Right lobe of liver (tissue), 6 donors: ENCODE data around the gene C8B. TPM values are rescaled to one million over a fixed set of nuclear protein-coding genes. Genes with fewer than 3 reads are reported as not detected.
A peak's percentile ranks its signal among the peaks of the same experiment; 100 is the strongest.

ENCODE experiments used
- ATAC-seq, 4 donors: fragments of 200-7000 bp; cut with Tn5 transposase; one replicate each; pipeline ENCODE4 v1.9.1; 2020; ENCODE audit warnings: mild to moderate bottlenecking in 4 of 4, moderate library complexity in 4 of 4
- DNase-seq, 3 donors: peaks; one replicate each; pipeline ENCODE4 v3.0.0-alpha.2; 2020
- H3K27ac ChIP-seq, 3 donors: fragments of 200-600 bp; one replicate each; pipeline ENCODE4 v1.8.0; 2022
- H3K27me3 ChIP-seq, 2 donors: fragments of 200-600 bp; one replicate each; pipeline ENCODE4 v1.8.0; 2022
- H3K36me3 ChIP-seq, 4 donors: fragments of 200-600 bp; sonication (generic) in 1 of 4; one replicate each; pipeline versions ENCODE4 v1.5.1 to v1.8.0; 2017 to 2022; ENCODE audit warnings: control low read depth in 1 of 4
- H3K4me1 ChIP-seq, 4 donors: fragments of 200-600 bp; sonication (generic) in 1 of 4; one replicate each; pipeline versions ENCODE4 v1.5.1 to v1.8.0; 2017 to 2022; ENCODE audit warnings: control low read depth in 1 of 4
- H3K4me3 ChIP-seq, 3 donors: fragments of 200-600 bp; one replicate each; pipeline ENCODE4 v1.8.0; 2022
- H3K9me3 ChIP-seq, 4 donors: fragments of 200-600 bp; sonication (generic) in 1 of 4; one replicate each; pipeline versions ENCODE4 v1.5.1 to v1.8.0; 2017 to 2022; ENCODE audit warnings: control low read depth in 1 of 4
- POLR2A ChIP-seq: fragments of 450-650 bp; IDR thresholded peaks from one replicate; pipeline ENCODE4 v1.6.1; 2017; ENCODE audit warnings: antibody characterized with exemption, mild to moderate bottlenecking
- WGBS: methylation state at CpG from one replicate; pipeline ENCODE4 v1.1.6; 2018; ENCODE audit warnings: low coverage, low lambda C conversion rate; ENCODE audit not compliant: insufficient coverage; ENCODE audit errors: missing lambda C conversion rate; 5-methylcytosine and 5-hydroxymethylcytosine counted together
- intact Hi-C, 2 donors: fragments of 100-400 bp; cut with DNase I; formaldehyde crosslinking; loops; one replicate each; pipeline versions ENCODE4 v1.11.2 to v1.14.1; 2022
- total RNA-seq, 6 experiments: library from RNA; depleted of rRNA in 2 of 6; stranded (reverse); fragments of >200 nt in 2 of 6; fragmentation: NEBNext Ultra II Directional in 3 of 6; extraction: Animal tissue kit (Norgen Biotek cat#: 25700) in 3 of 6; gene quantifications; one replicate each; pipeline versions ENCODE4 v1.1.0 to v1.2.4, GENCODE V29; 2016 to 2023
- TF ChIP-seq, protein P1 (sequence below), 4 donors: fragments of 200-600 bp in 3 of 4; fragments of 450-650 bp in 1 of 4; IDR thresholded peaks; one replicate each; pipeline versions ENCODE4 v1.5.1 to v1.8.0; 2016 to 2022; ENCODE audit warnings: antibody characterized with exemption in 4 of 4, mild to moderate bottlenecking in 2 of 4
- donor health status: DM: no; HTN: yes; CAD: no.
- donor health status: DM: no; HTN: no; CAD: no.
- donor health status: DM: no; HTN: no; CAD: no.
- donor health status: DM: no; HTN: yes; CAD: no.
- donor health status: DM: no; HTN: yes; CAD: no.

The C8B gene
- total RNA-seq, 6 experiments from 2014 or later = 289 to 573 (median 400) TPM

DNA sequence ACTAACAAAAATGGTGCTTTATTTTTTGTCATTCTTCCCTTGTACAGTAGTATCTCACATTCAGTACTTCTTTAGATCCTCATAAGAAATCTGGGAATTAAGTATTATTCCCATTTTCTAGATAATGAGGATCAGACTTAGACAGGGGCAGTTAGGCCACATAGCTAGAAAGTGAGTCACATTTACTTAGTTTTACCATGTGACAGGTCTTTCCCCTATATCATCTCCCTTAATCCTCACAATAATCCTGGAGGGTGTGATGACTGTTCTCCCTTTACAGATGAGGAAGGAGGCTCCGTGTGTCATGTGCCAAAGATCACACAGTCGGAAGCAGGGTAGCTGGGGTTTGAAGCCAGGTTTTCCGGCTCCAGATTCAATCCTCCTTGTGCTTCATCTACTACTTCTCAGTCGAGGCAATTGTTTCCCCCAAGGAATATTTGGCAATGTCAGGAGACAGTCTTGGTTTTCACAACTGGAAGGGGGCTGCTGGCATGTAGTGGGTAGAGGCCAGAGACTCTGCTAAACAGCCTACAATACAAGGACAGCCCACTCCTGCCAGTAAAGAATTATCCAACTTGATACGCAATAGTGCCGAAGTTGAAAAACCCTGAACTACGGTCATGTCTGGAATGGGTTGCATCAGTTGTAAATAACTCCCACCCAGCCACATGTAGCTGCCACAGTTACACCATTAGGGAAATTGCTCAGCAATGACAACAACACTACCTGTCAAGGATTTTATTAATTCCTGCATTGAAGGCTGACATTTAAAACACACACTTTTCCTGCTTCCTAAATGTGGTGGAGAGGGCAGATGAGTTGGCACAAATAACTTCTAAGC is 54.5 kb downstream of the C8B start:
- TF ChIP-seq, protein P1, sequence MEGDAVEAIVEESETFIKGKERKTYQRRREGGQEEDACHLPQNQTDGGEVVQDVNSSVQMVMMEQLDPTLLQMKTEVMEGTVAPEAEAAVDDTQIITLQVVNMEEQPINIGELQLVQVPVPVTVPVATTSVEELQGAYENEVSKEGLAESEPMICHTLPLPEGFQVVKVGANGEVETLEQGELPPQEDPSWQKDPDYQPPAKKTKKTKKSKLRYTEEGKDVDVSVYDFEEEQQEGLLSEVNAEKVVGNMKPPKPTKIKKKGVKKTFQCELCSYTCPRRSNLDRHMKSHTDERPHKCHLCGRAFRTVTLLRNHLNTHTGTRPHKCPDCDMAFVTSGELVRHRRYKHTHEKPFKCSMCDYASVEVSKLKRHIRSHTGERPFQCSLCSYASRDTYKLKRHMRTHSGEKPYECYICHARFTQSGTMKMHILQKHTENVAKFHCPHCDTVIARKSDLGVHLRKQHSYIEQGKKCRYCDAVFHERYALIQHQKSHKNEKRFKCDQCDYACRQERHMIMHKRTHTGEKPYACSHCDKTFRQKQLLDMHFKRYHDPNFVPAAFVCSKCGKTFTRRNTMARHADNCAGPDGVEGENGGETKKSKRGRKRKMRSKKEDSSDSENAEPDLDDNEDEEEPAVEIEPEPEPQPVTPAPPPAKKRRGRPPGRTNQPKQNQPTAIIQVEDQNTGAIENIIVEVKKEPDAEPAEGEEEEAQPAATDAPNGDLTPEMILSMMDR (IDR thresholded peaks at IDR 0.05) = no peak
- peak; percentile 75 for TF ChIP-seq POLR2A
- Histone ChIP-seq H3K4me1 (peaks cover 4 to 76% (median 39%) of the 10 kb centered on the region in 4 donors), H3K36me3 (no peaks in the 10 kb centered on the region), H3K4me3 (no peak overlapping the region), H3K9me3 (peaks cover 0 to 2% (median 0%) of the 10 kb centered on the region in 4 donors), H3K27ac (peak overlapping the region; percentile 81 to 97 (median 83)), H3K27me3 (no peaks in the 10 kb centered on the region)
- peak; percentile 44 to 64 (median 54) for ATAC-seq
- DNase-seq = peak in 1 of 3 donors; percentile 68
- intact Hi-C loops = loop anchor here in 1 of 2 donors (5.0 kb wide), 1 partner anchor 56 kb away; the partner anchor contains the start of gene C8B
- WGBS = 42% methylated on average over 6 of the region's 7 CpGs

GRCh38 chr1:56910441-56910985 is 55.3 kb downstream of the C8B start:
- ATAC-seq (peak; percentile 65 to 86 (median 74)), DNase-seq (peak; percentile 83 to 95 (median 92))
- peaks cover 0 to 2% (median 0%) of the 10 kb centered on the region in 4 donors for H3K9me3 ChIP-seq
- H3K4me1 ChIP-seq = peaks cover 4 to 76% (median 42%) of the 10 kb centered on the region in 4 donors
- WGBS = 7% methylated on average over 4 of the region's 4 CpGs
- TF ChIP-seq, protein P1 (IDR thresholded peaks at IDR 0.05) = no peak
- TF ChIP-seq POLR2A = peak; percentile 64
- no peaks in the 10 kb centered on the region for H3K27me3 ChIP-seq
- H3K4me3 ChIP-seq = no peak overlapping the region
- intact Hi-C loops = loop anchor here in 1 of 2 donors (5.0 kb wide), 1 partner anchor 57 kb away; the partner anchor contains the start of gene C8B
- H3K36me3 ChIP-seq = no peaks in the 10 kb centered on the region
- peak overlapping the region; percentile 86 to 97 (median 89) for H3K27ac ChIP-seq

GRCh38 chr1:56908619-56909221 is 57.1 kb downstream of the C8B start:
- DNase-seq = peak in 1 of 3 donors; percentile 66
- 44% methylated on average over 1 of the region's 1 CpG for WGBS
- Histone ChIP-seq H3K9me3 (peaks cover 0 to 2% (median 0%) of the 10 kb centered on the region in 4 donors), H3K4me3 (no peak overlapping the region), H3K4me1 (peaks cover 4 to 91% (median 44%) of the 10 kb centered on the region in 4 donors), H3K27me3 (no peaks in the 10 kb centered on the region), H3K27ac (peak overlapping the region; percentile 86 to 97 (median 89)), H3K36me3 (no peaks in the 10 kb centered on the region)
- peak; percentile 39 to 62 (median 52) for ATAC-seq
- TF ChIP-seq, protein P1 (IDR thresholded peaks at IDR 0.05) = no peak
- peak; percentile 51 for TF ChIP-seq POLR2A
- intact Hi-C loops = no loop called here

- peaks cover 4 to 87% (median 38%) of the 10 kb centered on the region in 4 donors for H3K4me1 ChIP-seq
- ATAC-seq = peak; percentile 12 to 42 (median 30)
- H3K27ac ChIP-seq = peak overlapping the region; percentile 86 to 97 (median 89)
Measured at GRCh38 chr1:56905667-56906066, 60.1 kb downstream of the C8B start.

More at GRCh38 chr1:56905667-56906066, 60.1 kb downstream of the C8B start:
- intact Hi-C loops = no loop called here
- no peaks in the 10 kb centered on the region for H3K9me3 ChIP-seq
- H3K4me3 ChIP-seq = no peak overlapping the region
- peaks cover 0 to 3% (median 0%) of the 10 kb centered on the region in 4 donors for H3K36me3 ChIP-seq
- 32% methylated on average over 3 of the region's 3 CpGs for WGBS
- no peak for TF ChIP-seq POLR2A
- TF ChIP-seq, protein P1 (IDR thresholded peaks at IDR 0.05) = no peak
- H3K27me3 ChIP-seq = no peaks in the 10 kb centered on the region
- no peak for DNase-seq
